GM23338 (cell line): Measurements from ENCODE around the gene APOC1. TPM values are rescaled to one million over a fixed set of nuclear protein-coding genes. Genes with fewer than 3 reads are reported as not detected.

Experiments used
- ATAC-seq: fragments of 200-7000 bp; cut with Tn5 transposase; 3 replicates; pipeline ENCODE4 v1.9.1; 2020
- DNase-seq: peaks from one replicate; pipeline ENCODE4 v3.0.0-alpha.2; 2015; ENCODE audit warnings: low spot score
- H2AFZ ChIP-seq: fragments of 200-600 bp; sonication (generic); 2 replicates; pipeline ENCODE4 v1.8.0; 2016; ENCODE audit warnings: antibody characterized with exemption, mild to moderate bottlenecking, moderate library complexity
- H3F3A ChIP-seq: fragments of 200-600 bp; sonication (generic); replicated peaks from 2 replicates; pipeline ENCODE4 v1.8.0; 2017; ENCODE audit warnings: antibody characterized with exemption, mixed run types, low read depth
- H3K27ac ChIP-seq: fragments of 200-600 bp; sonication (generic); 2 replicates; pipeline ENCODE4 v1.6.1; 2016; ENCODE audit warnings: low read depth
- H3K27me3 ChIP-seq: fragments of 200-600 bp; sonication (generic); 2 replicates; pipeline ENCODE4 v1.8.0; 2016; ENCODE audit warnings: mild to moderate bottlenecking, mixed run types, moderate library complexity; ENCODE audit not compliant: insufficient read depth
- H3K36me3 ChIP-seq: fragments of 200-600 bp; sonication (generic); 2 replicates; pipeline ENCODE4 v1.8.0; 2016; ENCODE audit warnings: mild to moderate bottlenecking; ENCODE audit not compliant: insufficient read depth
- H3K4me1 ChIP-seq: fragments of 200-600 bp; sonication (generic); 2 replicates; pipeline ENCODE4 v1.8.0; 2016; ENCODE audit warnings: mild to moderate bottlenecking, moderate library complexity; ENCODE audit not compliant: insufficient read depth
- H3K4me2 ChIP-seq: fragments of 200-600 bp; sonication (generic); 2 replicates; pipeline ENCODE4 v1.7.1; 2017; ENCODE audit warnings: mixed run types
- H3K4me3 ChIP-seq: fragments of 200-600 bp; sonication (generic); 2 replicates; pipeline ENCODE4 v1.6.1; 2016; ENCODE audit warnings: mixed run types
- H3K79me2 ChIP-seq: fragments of 200-600 bp; sonication (generic); replicated peaks from 2 replicates; pipeline ENCODE4 v1.8.0; 2017; ENCODE audit warnings: mild to moderate bottlenecking; ENCODE audit not compliant: insufficient read depth
- H3K9me2 ChIP-seq: fragments of 200-600 bp; sonication (generic); 2 replicates; pipeline ENCODE4 v1.8.0; 2017; ENCODE audit not compliant: insufficient read depth
- H4K20me1 ChIP-seq: fragments of 200-600 bp; sonication (generic); replicated peaks from 2 replicates; pipeline ENCODE4 v1.8.0; 2017; ENCODE audit warnings: mild to moderate bottlenecking; ENCODE audit not compliant: insufficient read depth
- H3K27ac Mint-ChIP-seq: 2 replicates; pipeline ENCODE4 v1.8.0; 2020; ENCODE audit warnings: inconsistent platforms, mild to moderate bottlenecking, moderate library complexity, mixed read lengths
- H3K27me3 Mint-ChIP-seq: 3 replicates; pipeline ENCODE4 v1.8.0; 2022; ENCODE audit warnings: low read depth, mild to moderate bottlenecking, moderate library complexity, mixed read lengths, inconsistent platforms; ENCODE audit not compliant: insufficient read depth, poor library complexity
- H3K36me3 Mint-ChIP-seq: 3 replicates; pipeline ENCODE4 v1.8.0; 2021; ENCODE audit warnings: low read depth, mild to moderate bottlenecking, inconsistent platforms, moderate library complexity, mixed read lengths
- H3K4me1 Mint-ChIP-seq: 3 replicates; pipeline ENCODE4 v1.8.0; 2020; ENCODE audit warnings: mild to moderate bottlenecking, inconsistent platforms, mixed read lengths
- H3K4me3 Mint-ChIP-seq: 3 replicates; pipeline ENCODE4 v1.8.0; 2021; ENCODE audit warnings: moderate library complexity, mild to moderate bottlenecking, inconsistent platforms, mixed read lengths
- H3K9me3 Mint-ChIP-seq: 3 replicates; pipeline ENCODE4 v1.8.0; 2020; ENCODE audit warnings: moderate library complexity, mild to moderate bottlenecking, inconsistent platforms, mixed read lengths
- CTCF ChIP-seq, 2 experiments: fragments of 200-600 bp in 1 of 2; sonication (generic) in 1 of 2; conservative IDR thresholded peaks; 2 replicates each; pipeline versions ENCODE4 v1.5.1 to v1.6.1; 2016 to 2017; ENCODE audit warnings: antibody characterized with exemption in 2 of 2, low read depth in 2 of 2, mild to moderate bottlenecking in 2 of 2, moderate library complexity in 1 of 2
- ETS1 ChIP-seq: IDR thresholded peaks from 2 replicates; pipeline ENCODE4 v1.6.1; 2016; ENCODE audit warnings: antibody characterized with exemption
- EZH2 ChIP-seq: fragments of 200-600 bp; sonication (generic); IDR thresholded peaks from one replicate; pipeline ENCODE4 v1.8.0; 2017; ENCODE audit warnings: antibody characterized with exemption, mild to moderate bottlenecking, low read depth; ENCODE audit not compliant: unreplicated experiment
- NANOG ChIP-seq: IDR thresholded peaks from 2 replicates; pipeline ENCODE4 v1.6.1; 2016; ENCODE audit warnings: antibody characterized with exemption, borderline replicate concordance
- REST ChIP-seq: IDR thresholded peaks from one replicate; pipeline ENCODE4 v1.6.1; 2018; ENCODE audit warnings: antibody characterized with exemption; ENCODE audit not compliant: unreplicated experiment
- ZNF462 ChIP-seq: fragments of 250-450 bp; sonication (Bioruptor Pico); IDR thresholded peaks from 2 replicates; pipeline ENCODE4 v1.5.0; 2020; ENCODE audit warnings: mild to moderate bottlenecking, moderate library complexity
- polyA plus RNA-seq: library from polyadenylated mRNA; unstranded; fragments of >200 nt; fragmentation: Nextera tagmentation; extraction: Ambion mirVana; gene quantifications from 2 replicates; pipeline ENCODE4 v1.2.1, GENCODE V29; 2016
- total RNA-seq: library from RNA; depleted of rRNA; stranded (reverse); fragments of >200 nt; shearing (Covaris generic); gene quantifications from 2 replicates; pipeline ENCODE4 v1.2.3, GENCODE V29; 2014

APOC1 gene
- total and polyA plus RNA-seq, 2 experiments from 2014 or later: 26.8 to 221 TPM

- no peaks in the 10 kb centered on the region for H3K27me3 ChIP-seq
- H3K27me3 Mint-ChIP-seq: peaks cover 14% of the 10 kb centered on the region
- H3F3A ChIP-seq: peaks cover 11% of the 10 kb centered on the region; the same call in 1 of the 2 replicates
- H4K20me1 ChIP-seq: peaks cover 15% of the 10 kb centered on the region
- ATAC-seq (no peak), DNase-seq (no peak)
- TF ChIP-seq REST (no peak), ETS1 (no peak), ZNF462 (no peak), CTCF (conservative IDR thresholded peaks at IDR 0.05; ENCODE audit: low read depth in 2 of 2) (no peak), NANOG (no peak), EZH2 (no peak)
- H3K4me2 ChIP-seq: no peak overlapping the region
- no peak overlapping the region for H2AFZ ChIP-seq
- H3K27ac Mint-ChIP-seq: peak overlapping the region; percentile 60; the same call in 1 of the 2 replicates
- H3K4me3 ChIP-seq: no peak overlapping the region
- H3K9me3 Mint-ChIP-seq: no peaks in the 10 kb centered on the region
- H3K9me2 ChIP-seq: no peaks in the 10 kb centered on the region
- no peak overlapping the region for H3K27ac ChIP-seq
- peaks cover 22% of the 10 kb centered on the region for H3K36me3 Mint-ChIP-seq
- peaks cover 22% of the 10 kb centered on the region for H3K4me1 Mint-ChIP-seq
- H3K36me3 ChIP-seq: 0 out of 2 replicates have a peak, but pooled peaks cover 9% of the 10 kb centered on the region
- peaks cover 63% of the 10 kb centered on the region for H3K79me2 ChIP-seq
- no peak overlapping the region for H3K4me3 Mint-ChIP-seq
- H3K4me1 ChIP-seq: peaks cover 5% of the 10 kb centered on the region
Measured at GRCh38 chr19:44959691-44960090, 45.3 kb downstream of the APOC1 start.
